AG04450 (cell line): ENCODE results near the gene SLC22A4. TPM values are rescaled to one million over a fixed set of nuclear protein-coding genes. Genes with fewer than 3 reads are reported as not detected.

ENCODE experiments used
- CTCF ChIA-PET: fragments of 300-600, 350-600 bp; formaldehyde crosslinking; extraction: SDS; loops from one replicate; lab custom pipeline; 2022; ENCODE audit warnings: antibody characterized with exemption, inconsistent platforms; lab: Charles Lee
- POLR2A ChIA-PET: fragments of 350-600 bp; formaldehyde crosslinking; extraction: SDS; loops from one replicate; lab custom pipeline; 2021; ENCODE audit warnings: antibody characterized with exemption, inconsistent platforms; lab: Yijun Ruan, JAX
- DNase-seq: peaks from one replicate; pipeline ENCODE4 v3.0.0-alpha.2; 2011; ENCODE audit warnings: low read depth, low spot score
- H3K27ac ChIP-seq: one replicate; pipeline ENCODE4 v1.5.1; 2012; ENCODE audit warnings: low read depth, low read length, control low read depth
- H3K27me3 ChIP-seq: one replicate; pipeline ENCODE4 v1.6.0; 2012; ENCODE audit warnings: low read length; ENCODE audit not compliant: control insufficient read depth, insufficient read depth
- H3K4me3 ChIP-seq: 2 replicates; pipeline ENCODE4 v1.5.1; 2011; ENCODE audit warnings: mild to moderate bottlenecking, low read depth, low read length, control low read depth
- H3K9me3 ChIP-seq: 2 replicates; pipeline ENCODE4 v1.5.1; 2012; ENCODE audit warnings: low read length; ENCODE audit not compliant: control insufficient read depth, insufficient read depth
- polyA plus RNA-seq: library from polyadenylated mRNA; depleted of rRNA; stranded (reverse); fragments of >200 nt; gene quantifications from 2 replicates; pipeline ENCODE4 v1.2.3, GENCODE V29; 2011
- TF ChIP-seq, protein P1 (sequence below): IDR thresholded peaks from 2 replicates; pipeline ENCODE4 v1.5.1; 2011; ENCODE audit warnings: low read depth, low read length, control low read depth, inconsistent platforms

SLC22A4 gene
- polyA plus RNA-seq, 1 experiment, result 3.1 TPM

DNA sequence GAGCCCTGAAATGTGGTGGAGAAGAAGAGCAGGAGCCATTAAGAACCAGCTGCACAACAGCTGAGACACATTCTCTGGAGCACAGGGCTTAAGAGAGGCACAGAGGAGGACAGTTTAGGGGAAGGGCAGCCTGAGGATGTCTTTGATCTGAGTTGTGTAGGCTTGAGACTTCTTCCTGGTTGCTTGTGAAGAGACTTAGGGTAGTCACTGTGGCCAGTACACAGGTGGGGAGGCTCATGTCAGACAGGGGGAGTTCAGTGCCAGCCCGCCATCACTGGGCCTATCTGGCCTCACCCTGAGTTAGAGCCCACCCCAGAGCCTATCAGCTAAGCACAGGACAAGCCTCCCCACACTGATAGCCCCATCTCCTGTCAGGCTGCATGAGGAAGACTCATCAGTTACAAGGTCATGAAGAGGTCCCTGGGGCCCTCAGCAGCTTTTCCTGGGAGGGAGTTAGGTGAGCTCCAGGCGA, 19.8 kb downstream of the SLC22A4 start:
- TF ChIP-seq, protein P1, sequence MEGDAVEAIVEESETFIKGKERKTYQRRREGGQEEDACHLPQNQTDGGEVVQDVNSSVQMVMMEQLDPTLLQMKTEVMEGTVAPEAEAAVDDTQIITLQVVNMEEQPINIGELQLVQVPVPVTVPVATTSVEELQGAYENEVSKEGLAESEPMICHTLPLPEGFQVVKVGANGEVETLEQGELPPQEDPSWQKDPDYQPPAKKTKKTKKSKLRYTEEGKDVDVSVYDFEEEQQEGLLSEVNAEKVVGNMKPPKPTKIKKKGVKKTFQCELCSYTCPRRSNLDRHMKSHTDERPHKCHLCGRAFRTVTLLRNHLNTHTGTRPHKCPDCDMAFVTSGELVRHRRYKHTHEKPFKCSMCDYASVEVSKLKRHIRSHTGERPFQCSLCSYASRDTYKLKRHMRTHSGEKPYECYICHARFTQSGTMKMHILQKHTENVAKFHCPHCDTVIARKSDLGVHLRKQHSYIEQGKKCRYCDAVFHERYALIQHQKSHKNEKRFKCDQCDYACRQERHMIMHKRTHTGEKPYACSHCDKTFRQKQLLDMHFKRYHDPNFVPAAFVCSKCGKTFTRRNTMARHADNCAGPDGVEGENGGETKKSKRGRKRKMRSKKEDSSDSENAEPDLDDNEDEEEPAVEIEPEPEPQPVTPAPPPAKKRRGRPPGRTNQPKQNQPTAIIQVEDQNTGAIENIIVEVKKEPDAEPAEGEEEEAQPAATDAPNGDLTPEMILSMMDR, result no peak
- no peaks in the 10 kb centered on the region for H3K9me3 ChIP-seq
- no peaks in the 10 kb centered on the region for H3K27me3 ChIP-seq
- no peak overlapping the region for H3K4me3 ChIP-seq
- H3K27ac ChIP-seq, result no peak overlapping the region
- CTCF ChIA-PET, result no interaction called here
- DNase-seq, result no peak
- POLR2A ChIA-PET, result no interaction called here

GRCh38 chr5:132315529-132316067, 21.4 kb downstream of the SLC22A4 start:
- H3K27me3 ChIP-seq, result no peaks in the 10 kb centered on the region
- ChIA-PET POLR2A (no interaction called here), CTCF (interaction anchor here (1.2 kb wide), 1 partner anchor 78 kb away, joined by 9 read pairs; no protein-coding TSS in a partner anchor)
- DNase-seq, result no peak
- TF ChIP-seq, protein P1, result no peak
- no peak overlapping the region for H3K4me3 ChIP-seq
- no peaks in the 10 kb centered on the region for H3K9me3 ChIP-seq
- no peak overlapping the region for H3K27ac ChIP-seq

- DNase-seq, result no peak
- H3K27me3 ChIP-seq, result no peaks in the 10 kb centered on the region
- POLR2A ChIA-PET, result no interaction called here
- CTCF ChIA-PET, result no interaction called here
- H3K27ac ChIP-seq, result no peak overlapping the region
- no peaks in the 10 kb centered on the region for H3K9me3 ChIP-seq
- H3K4me3 ChIP-seq, result no peak overlapping the region
- TF ChIP-seq, protein P1, result no peak
These were observed 25.8 kb downstream of the SLC22A4 start for GRCh38 chr5:132319975-132320374.

DNA sequence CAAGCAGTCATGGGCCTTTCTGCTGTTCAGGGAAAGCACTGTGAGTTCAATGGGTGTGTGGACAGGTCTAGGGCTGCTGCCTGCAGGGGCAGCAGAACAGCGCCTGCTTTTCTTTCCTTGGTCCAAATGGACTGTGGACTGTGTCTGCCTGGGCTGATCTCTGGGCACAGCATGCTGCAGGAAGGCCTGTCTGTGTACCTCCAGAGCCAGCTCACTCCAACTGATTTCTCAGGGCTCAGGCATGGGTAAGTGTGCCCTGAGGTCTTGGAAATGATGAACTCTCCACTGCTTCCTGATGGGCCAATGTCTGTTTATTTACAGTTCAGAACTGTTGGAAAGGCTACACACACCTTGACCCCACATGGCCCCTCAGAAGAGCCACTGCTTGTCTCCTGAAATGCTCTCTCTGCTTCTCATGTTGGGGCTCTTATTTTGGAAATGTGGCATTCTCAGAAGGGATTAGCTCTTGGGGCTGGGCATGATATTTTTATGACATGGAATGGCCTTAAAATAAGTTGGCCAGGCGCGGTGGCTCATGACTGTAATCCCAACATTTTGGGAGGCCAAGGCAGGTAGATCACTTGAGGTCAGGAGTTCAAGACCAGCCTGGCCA, 27.0 kb downstream of the SLC22A4 start:
- Histone ChIP-seq H3K27ac (no peak overlapping the region), H3K27me3 (no peaks in the 10 kb centered on the region), H3K9me3 (no peaks in the 10 kb centered on the region), H3K4me3 (no peak overlapping the region)
- ChIA-PET POLR2A (no interaction called here), CTCF (no interaction called here)
- no peak for DNase-seq
- TF ChIP-seq, protein P1, result no peak

- no peaks in the 10 kb centered on the region for H3K9me3 ChIP-seq
- TF ChIP-seq, protein P1, result no peak
- ChIA-PET CTCF (no interaction called here), POLR2A (no interaction called here)
- no peaks in the 10 kb centered on the region for H3K27me3 ChIP-seq
- no peak for DNase-seq
- no peak overlapping the region for H3K27ac ChIP-seq
- H3K4me3 ChIP-seq, result no peak overlapping the region
These were observed 28.1 kb downstream of the SLC22A4 start for GRCh38 chr5:132322266-132322665.
